Lower lobe of right lung (tissue), 2 donors: ENCODE results near the gene FBXO36. TPM values are rescaled to one million over a fixed set of nuclear protein-coding genes. Genes with fewer than 3 reads are reported as not detected.

ENCODE experiments used
- ATAC-seq, 2 donors: fragments of 200-7000 bp; cut with Tn5 transposase; one replicate each; pipeline ENCODE4 v1.9.1; 2020 to 2022; ENCODE audit warnings: mild to moderate bottlenecking in 2 of 2, moderate library complexity in 2 of 2
- DNase-seq: peaks from one replicate; pipeline ENCODE4 v3.0.0-alpha.2; 2020
- H3K27ac ChIP-seq: fragments of 200-600 bp; one replicate; pipeline ENCODE4 v1.8.0; 2022
- H3K27me3 ChIP-seq: fragments of 200-600 bp; one replicate; pipeline ENCODE4 v1.8.0; 2022; ENCODE audit warnings: low read depth
- H3K36me3 ChIP-seq: fragments of 200-600 bp; one replicate; pipeline ENCODE4 v1.8.0; 2022; ENCODE audit warnings: mild to moderate bottlenecking
- H3K4me1 ChIP-seq: fragments of 200-600 bp; one replicate; pipeline ENCODE4 v1.8.0; 2022
- H3K4me3 ChIP-seq: fragments of 200-600 bp; one replicate; pipeline ENCODE4 v1.8.0; 2022; ENCODE audit warnings: mild to moderate bottlenecking
- H3K9me3 ChIP-seq: fragments of 200-600 bp; one replicate; pipeline ENCODE4 v1.8.0; 2022
- intact Hi-C: fragments of 100-400 bp; cut with DNase I; formaldehyde crosslinking; loops from one replicate; pipeline ENCODE4 v1.11.0; 2022
- total RNA-seq: library from RNA; stranded (reverse); fragmentation: NEBNext Ultra II Directional; extraction: Animal tissue kit (Norgen Biotek cat#: 25700); gene quantifications from one replicate; pipeline ENCODE4 v1.2.1, GENCODE V29; 2021
- TF ChIP-seq, protein P1 (sequence below): fragments of 200-600 bp; IDR thresholded peaks from one replicate; pipeline ENCODE4 v1.8.0; 2022; ENCODE audit warnings: antibody characterized with exemption, mild to moderate bottlenecking
- donor health status: DM: no; HTN: yes; CAD: no; lungs with severe emphysema.

The FBXO36 gene
- total RNA-seq, 1 donor from 2014 or later, result 3.3 TPM

DNA sequence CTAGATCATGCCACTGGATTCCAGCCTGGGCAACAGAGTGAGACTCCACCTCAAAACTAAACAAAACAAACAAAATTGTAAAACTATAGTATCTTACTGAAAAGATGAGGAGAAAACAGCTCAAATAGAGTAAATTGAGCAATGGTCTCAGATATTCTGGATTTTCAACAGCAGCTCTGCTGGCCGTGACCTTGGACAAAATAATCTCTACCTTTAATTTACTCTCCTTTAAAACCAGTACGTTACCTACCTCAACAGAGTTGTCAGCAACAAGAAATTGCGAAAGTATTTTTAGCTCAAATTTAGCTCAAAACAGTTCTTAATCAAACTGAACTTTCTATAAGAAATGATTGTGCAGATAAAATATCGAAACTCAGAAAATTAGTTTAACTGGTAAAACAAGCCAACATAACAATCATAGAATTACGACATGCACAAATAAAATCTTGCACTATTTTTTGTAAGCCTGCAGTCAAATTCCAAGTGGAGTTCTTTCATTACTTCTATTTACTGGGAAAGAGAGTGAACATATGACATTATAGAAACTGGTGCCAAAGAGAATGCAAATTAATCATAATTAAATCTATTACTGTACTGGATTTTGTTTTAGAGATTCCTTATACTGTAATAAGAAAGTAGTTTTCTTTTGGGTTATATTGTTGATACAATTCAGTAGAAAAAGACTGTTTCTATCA is 41.3 kb upstream of the FBXO36 start:
- H3K9me3 ChIP-seq, result no peaks in the 10 kb centered on the region
- H3K4me3 ChIP-seq, result no peak overlapping the region
- no peak for ATAC-seq
- intact Hi-C loops, result no loop called here
- H3K27me3 ChIP-seq, result no peaks in the 10 kb centered on the region
- no peak for DNase-seq
- TF ChIP-seq, protein P1, sequence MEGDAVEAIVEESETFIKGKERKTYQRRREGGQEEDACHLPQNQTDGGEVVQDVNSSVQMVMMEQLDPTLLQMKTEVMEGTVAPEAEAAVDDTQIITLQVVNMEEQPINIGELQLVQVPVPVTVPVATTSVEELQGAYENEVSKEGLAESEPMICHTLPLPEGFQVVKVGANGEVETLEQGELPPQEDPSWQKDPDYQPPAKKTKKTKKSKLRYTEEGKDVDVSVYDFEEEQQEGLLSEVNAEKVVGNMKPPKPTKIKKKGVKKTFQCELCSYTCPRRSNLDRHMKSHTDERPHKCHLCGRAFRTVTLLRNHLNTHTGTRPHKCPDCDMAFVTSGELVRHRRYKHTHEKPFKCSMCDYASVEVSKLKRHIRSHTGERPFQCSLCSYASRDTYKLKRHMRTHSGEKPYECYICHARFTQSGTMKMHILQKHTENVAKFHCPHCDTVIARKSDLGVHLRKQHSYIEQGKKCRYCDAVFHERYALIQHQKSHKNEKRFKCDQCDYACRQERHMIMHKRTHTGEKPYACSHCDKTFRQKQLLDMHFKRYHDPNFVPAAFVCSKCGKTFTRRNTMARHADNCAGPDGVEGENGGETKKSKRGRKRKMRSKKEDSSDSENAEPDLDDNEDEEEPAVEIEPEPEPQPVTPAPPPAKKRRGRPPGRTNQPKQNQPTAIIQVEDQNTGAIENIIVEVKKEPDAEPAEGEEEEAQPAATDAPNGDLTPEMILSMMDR, result no peak
- no peak overlapping the region for H3K27ac ChIP-seq
- H3K36me3 ChIP-seq, result peaks cover 43% of the 10 kb centered on the region
- H3K4me1 ChIP-seq, result peaks cover 13% of the 10 kb centered on the region

GRCh38 chr2:229882583-229882982 is 39.7 kb upstream of the FBXO36 start:
- Histone ChIP-seq H3K36me3 (peaks cover 29% of the 10 kb centered on the region), H3K9me3 (no peaks in the 10 kb centered on the region), H3K4me3 (no peak overlapping the region), H3K27me3 (no peaks in the 10 kb centered on the region), H3K4me1 (peaks cover 13% of the 10 kb centered on the region), H3K27ac (no peak overlapping the region)
- intact Hi-C loops, result no loop called here
- DNase-seq (no peak), ATAC-seq (no peak)
- TF ChIP-seq, protein P1, result no peak

DNA sequence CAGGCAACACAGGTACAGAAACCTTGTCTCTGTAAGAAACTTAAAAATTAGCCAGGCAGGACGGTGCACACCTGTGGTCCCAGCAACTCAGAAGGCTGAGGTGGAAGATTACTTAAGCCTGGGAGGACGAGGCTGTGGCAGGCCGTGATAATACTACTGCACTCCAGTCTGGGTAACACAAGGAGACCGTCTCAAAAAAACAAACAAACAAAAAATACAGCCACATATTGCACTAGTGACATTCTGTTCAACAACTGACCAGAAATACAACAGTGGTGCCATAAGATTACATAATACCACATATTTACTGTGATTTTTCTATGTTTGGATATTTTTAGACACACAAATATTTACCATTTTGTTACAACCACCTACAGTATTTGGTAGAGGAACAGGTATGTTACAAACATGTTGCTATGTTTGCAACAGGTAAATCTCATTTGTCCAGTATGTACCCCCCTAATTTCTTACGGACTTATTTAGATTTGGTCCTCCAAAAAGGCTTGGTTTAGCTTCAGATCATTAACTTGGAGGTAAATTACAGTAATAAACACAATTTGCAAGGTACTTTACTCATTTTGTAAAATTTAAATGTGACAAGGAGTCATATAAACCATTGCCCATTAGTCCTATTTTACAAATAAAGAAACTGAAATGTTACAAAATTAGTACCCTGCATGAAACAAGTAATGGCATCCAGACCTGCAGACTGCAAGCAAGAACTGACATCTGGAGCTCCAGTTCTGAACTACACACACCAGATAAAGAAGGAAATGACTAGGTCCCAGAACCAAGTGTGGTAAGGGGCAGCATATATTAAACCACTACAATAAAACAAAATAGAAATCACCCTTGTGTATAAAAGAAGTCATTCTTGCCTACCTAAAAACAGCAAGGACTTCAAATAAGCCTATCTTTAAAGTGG is 37.3 kb upstream of the FBXO36 start:
- H3K9me3 ChIP-seq, result no peaks in the 10 kb centered on the region
- no peaks in the 10 kb centered on the region for H3K27me3 ChIP-seq
- peaks cover 7% of the 10 kb centered on the region for H3K36me3 ChIP-seq
- no peak for DNase-seq
- TF ChIP-seq, protein P1, result no peak
- no peak overlapping the region for H3K27ac ChIP-seq
- intact Hi-C loops, result no loop called here
- H3K4me1 ChIP-seq, result peaks cover 13% of the 10 kb centered on the region
- H3K4me3 ChIP-seq, result no peak overlapping the region
- ATAC-seq, result peak in 1 of 2 donors; percentile 43

DNA sequence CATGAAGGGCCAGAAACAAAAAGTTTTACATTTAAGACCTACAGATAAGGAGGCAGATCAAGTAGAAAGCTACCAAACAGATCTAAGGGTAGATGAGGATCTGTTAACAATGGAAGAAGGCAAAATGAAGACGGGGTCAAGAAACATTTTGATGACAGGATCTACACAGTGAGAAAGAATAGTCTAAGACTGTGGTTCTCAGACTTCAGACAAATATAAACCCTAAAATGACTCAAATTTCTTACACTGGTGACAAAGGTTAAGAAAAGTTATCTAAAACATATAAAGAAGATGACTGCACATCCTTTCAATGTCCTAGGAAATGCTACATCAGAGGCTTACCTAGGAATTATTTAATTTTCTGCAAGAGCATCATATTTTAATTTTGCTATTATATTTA is 34.9 kb upstream of the FBXO36 start:
- TF ChIP-seq, protein P1, result no peak
- DNase-seq, result no peak
- Histone ChIP-seq H3K4me3 (no peak overlapping the region), H3K27me3 (no peaks in the 10 kb centered on the region), H3K27ac (no peak overlapping the region), H3K4me1 (peaks cover 13% of the 10 kb centered on the region), H3K36me3 (peaks cover 7% of the 10 kb centered on the region), H3K9me3 (no peaks in the 10 kb centered on the region)
- intact Hi-C loops, result no loop called here
- ATAC-seq, result no peak

- peaks cover 7% of the 10 kb centered on the region for H3K36me3 ChIP-seq
- H3K4me1 ChIP-seq, result peaks cover 13% of the 10 kb centered on the region
- H3K27ac ChIP-seq, result no peak overlapping the region
- DNase-seq (no peak), ATAC-seq (no peak)
- intact Hi-C loops, result no loop called here
- no peaks in the 10 kb centered on the region for H3K27me3 ChIP-seq
- no peaks in the 10 kb centered on the region for H3K9me3 ChIP-seq
- TF ChIP-seq, protein P1, result no peak
- H3K4me3 ChIP-seq, result no peak overlapping the region
Observed at GRCh38 chr2:229888031-229888430, 34.3 kb upstream of the FBXO36 start.
